Gastrocnemius medialis (tissue), 4 donors: ENCODE measurements around the gene SETD3. TPM values are rescaled to one million over a fixed set of nuclear protein-coding genes. Genes with fewer than 3 reads are reported as not detected.
A peak's percentile ranks its signal among the peaks of the same experiment; 100 is the strongest.

Source experiments
- ATAC-seq, 2 donors: fragments of 150-250 bp; one replicate each; pipeline ENCODE4 v1.9.1; 2016
- DNase-seq, 2 donors: peaks; one replicate each; pipeline ENCODE4 v3.0.0-alpha.2; 2019
- H3K27ac ChIP-seq, 4 donors: fragments of 200-600 bp; sonication (generic); 1 replicate in 1 of 4; 2 replicates in 3 of 4; pipeline ENCODE4 v1.5.1; 2016 to 2018; ENCODE audit warnings: mild to moderate bottlenecking in 2 of 4, moderate library complexity in 1 of 4
- H3K27me3 ChIP-seq, 3 donors: fragments of 200-600 bp; sonication (generic) in 2 of 3; 1 replicate in 1 of 3; 2 replicates in 2 of 3; pipeline versions ENCODE4 v1.5.1 to v1.6.0; 2016 to 2019; ENCODE audit warnings: mild to moderate bottlenecking in 1 of 3, moderate library complexity in 1 of 3
- H3K36me3 ChIP-seq, 2 donors: fragments of 200-600 bp; sonication (generic) in 1 of 2; one replicate each; pipeline ENCODE4 v1.5.1; 2017 to 2018
- H3K4me1 ChIP-seq, 2 donors: fragments of 200-600 bp; sonication (generic) in 1 of 2; one replicate each; pipeline ENCODE4 v1.5.1; 2016 to 2017; ENCODE audit warnings: mild to moderate bottlenecking in 2 of 2
- H3K4me3 ChIP-seq, 4 donors: fragments of 200-600 bp; sonication (generic) in 3 of 4; 1 replicate in 1 of 4; 2 replicates in 3 of 4; pipeline ENCODE4 v1.5.1; 2016 to 2019; ENCODE audit warnings: mild to moderate bottlenecking in 2 of 4
- H3K9me3 ChIP-seq, 3 donors: fragments of 200-600 bp; sonication (generic) in 2 of 3; 1 replicate in 1 of 3; 2 replicates in 2 of 3; pipeline ENCODE4 v1.5.1; 2016 to 2019
- CTCF ChIP-seq, 5 experiments: fragments of 450-650 bp in 3 of 5; fragments of 200-600 bp in 2 of 5; sonication (generic) in 2 of 5; IDR thresholded peaks in 4 of 5; conservative IDR thresholded peaks in 1 of 5; 1 replicate in 4 of 5; 2 replicates in 1 of 5; pipeline ENCODE4 v1.5.1; 2016 to 2019; ENCODE audit warnings: antibody characterized with exemption in 5 of 5, mild to moderate bottlenecking in 3 of 5, moderate library complexity in 3 of 5
- POLR2A ChIP-seq, 2 donors: fragments of 450-650 bp; IDR thresholded peaks; one replicate each; pipeline ENCODE4 v1.6.1; 2017; ENCODE audit warnings: antibody characterized with exemption in 2 of 2, mild to moderate bottlenecking in 2 of 2, moderate library complexity in 2 of 2
- in situ Hi-C, 4 donors: fragments of 200-750 bp; cut with MboI; loops; one replicate each; pipeline versions ENCODE4 v1.15.0 to v1.8.0; 2017; ENCODE audit warnings: low sequenced_read_pairs in 4 of 4
- intact Hi-C: fragments of 100-400 bp; cut with DNase I; formaldehyde crosslinking; loops from one replicate; pipeline ENCODE4 v1.15.1; 2023; ENCODE audit warnings: low total_unique reads
- total RNA-seq, 4 donors: library from RNA; depleted of rRNA; stranded (reverse); fragments of >200 nt; gene quantifications; one replicate each; pipeline versions ENCODE4 v1.1.0 to v1.2.3, GENCODE V29; 2016

The SETD3 gene
- total RNA-seq, 4 donors from 2014 or later, result 116 to 170 (median 117) TPM

- Histone ChIP-seq H3K27me3 (no peaks in the 10 kb centered on the region), H3K4me3 (no peak overlapping the region), H3K27ac (peak overlapping the region; percentile 42 to 70 (median 62)), H3K4me1 (peaks cover 0 to 3% of the 10 kb centered on the region in 2 donors), H3K36me3 (peaks cover 6 to 69% of the 10 kb centered on the region in 2 donors), H3K9me3 (no peaks in the 10 kb centered on the region)
- in situ Hi-C loops (no loop called here), intact Hi-C loops (no loop called here)
- ATAC-seq (peak; percentile 83 to 94), DNase-seq (peak; percentile 55 to 89)
- TF ChIP-seq CTCF (IDR thresholded peaks at IDR 0.05 in 4 of 5, conservative IDR thresholded peaks at IDR 0.05 in 1 of 5), result no peak
- TF ChIP-seq POLR2A (IDR thresholded peaks at IDR 0.05), result no peak
These were observed 28.4 kb upstream of the SETD3 start for GRCh38 chr14:99508896-99509629.

- TF ChIP-seq CTCF (IDR thresholded peaks at IDR 0.05 in 4 of 5, conservative IDR thresholded peaks at IDR 0.05 in 1 of 5), result no peak
- no peak for TF ChIP-seq POLR2A (IDR thresholded peaks at IDR 0.05)
- H3K4me3 ChIP-seq, result no peak overlapping the region
- H3K27ac ChIP-seq, result peak overlapping the region; percentile 42 to 70 (median 60)
- in situ Hi-C loops (no loop called here), intact Hi-C loops (no loop called here)
- DNase-seq (no peak), ATAC-seq (no peak)
- H3K9me3 ChIP-seq, result no peaks in the 10 kb centered on the region
- H3K36me3 ChIP-seq, result peaks cover 9 to 79% of the 10 kb centered on the region in 2 donors
- no peaks in the 10 kb centered on the region for H3K27me3 ChIP-seq
- peaks cover 0 to 3% of the 10 kb centered on the region in 2 donors for H3K4me1 ChIP-seq
These were observed 27.4 kb upstream of the SETD3 start for GRCh38 chr14:99507860-99508640.

- ATAC-seq (no peak), DNase-seq (no peak)
- intact Hi-C loops (no loop called here), in situ Hi-C loops (no loop called here)
- H3K27me3 ChIP-seq, result no peaks in the 10 kb centered on the region
- H3K9me3 ChIP-seq, result no peaks in the 10 kb centered on the region
- H3K27ac ChIP-seq, result no peak overlapping the region
- H3K4me1 ChIP-seq, result peaks cover 0 to 3% of the 10 kb centered on the region in 2 donors
- no peak for TF ChIP-seq CTCF (IDR thresholded peaks at IDR 0.05 in 4 of 5, conservative IDR thresholded peaks at IDR 0.05 in 1 of 5)
- H3K4me3 ChIP-seq, result no peak overlapping the region
- H3K36me3 ChIP-seq, result peaks cover 12 to 93% of the 10 kb centered on the region in 2 donors
These were observed 25.6 kb upstream of the SETD3 start for GRCh38 chr14:99506276-99506675.

- no peak overlapping the region for H3K4me3 ChIP-seq
- H3K4me1 ChIP-seq, result peaks cover 0 to 3% of the 10 kb centered on the region in 2 donors
- H3K27ac ChIP-seq, result no peak overlapping the region
- DNase-seq, result no peak
- H3K9me3 ChIP-seq, result no peaks in the 10 kb centered on the region
- no peak for ATAC-seq
- no peaks in the 10 kb centered on the region for H3K27me3 ChIP-seq
- H3K36me3 ChIP-seq, result peaks cover 12 to 96% of the 10 kb centered on the region in 2 donors
- TF ChIP-seq POLR2A (IDR thresholded peaks at IDR 0.05) (no peak), CTCF (IDR thresholded peaks at IDR 0.05 in 4 of 5, conservative IDR thresholded peaks at IDR 0.05 in 1 of 5) (no peak)
- intact Hi-C loops (no loop called here), in situ Hi-C loops (no loop called here)
These were observed 24.4 kb upstream of the SETD3 start for GRCh38 chr14:99505089-99505488.
